ENCODE data around the gene CROCC. TPM values are rescaled to one million over a fixed set of nuclear protein-coding genes. Genes with fewer than 3 reads are reported as not detected.
"Not testable (repeated sequence)": the region's sequence is repeated elsewhere in the genome, so short reads cannot be mapped to it uniquely, and the experiment has no call there.

Gene CROCC, protein sequence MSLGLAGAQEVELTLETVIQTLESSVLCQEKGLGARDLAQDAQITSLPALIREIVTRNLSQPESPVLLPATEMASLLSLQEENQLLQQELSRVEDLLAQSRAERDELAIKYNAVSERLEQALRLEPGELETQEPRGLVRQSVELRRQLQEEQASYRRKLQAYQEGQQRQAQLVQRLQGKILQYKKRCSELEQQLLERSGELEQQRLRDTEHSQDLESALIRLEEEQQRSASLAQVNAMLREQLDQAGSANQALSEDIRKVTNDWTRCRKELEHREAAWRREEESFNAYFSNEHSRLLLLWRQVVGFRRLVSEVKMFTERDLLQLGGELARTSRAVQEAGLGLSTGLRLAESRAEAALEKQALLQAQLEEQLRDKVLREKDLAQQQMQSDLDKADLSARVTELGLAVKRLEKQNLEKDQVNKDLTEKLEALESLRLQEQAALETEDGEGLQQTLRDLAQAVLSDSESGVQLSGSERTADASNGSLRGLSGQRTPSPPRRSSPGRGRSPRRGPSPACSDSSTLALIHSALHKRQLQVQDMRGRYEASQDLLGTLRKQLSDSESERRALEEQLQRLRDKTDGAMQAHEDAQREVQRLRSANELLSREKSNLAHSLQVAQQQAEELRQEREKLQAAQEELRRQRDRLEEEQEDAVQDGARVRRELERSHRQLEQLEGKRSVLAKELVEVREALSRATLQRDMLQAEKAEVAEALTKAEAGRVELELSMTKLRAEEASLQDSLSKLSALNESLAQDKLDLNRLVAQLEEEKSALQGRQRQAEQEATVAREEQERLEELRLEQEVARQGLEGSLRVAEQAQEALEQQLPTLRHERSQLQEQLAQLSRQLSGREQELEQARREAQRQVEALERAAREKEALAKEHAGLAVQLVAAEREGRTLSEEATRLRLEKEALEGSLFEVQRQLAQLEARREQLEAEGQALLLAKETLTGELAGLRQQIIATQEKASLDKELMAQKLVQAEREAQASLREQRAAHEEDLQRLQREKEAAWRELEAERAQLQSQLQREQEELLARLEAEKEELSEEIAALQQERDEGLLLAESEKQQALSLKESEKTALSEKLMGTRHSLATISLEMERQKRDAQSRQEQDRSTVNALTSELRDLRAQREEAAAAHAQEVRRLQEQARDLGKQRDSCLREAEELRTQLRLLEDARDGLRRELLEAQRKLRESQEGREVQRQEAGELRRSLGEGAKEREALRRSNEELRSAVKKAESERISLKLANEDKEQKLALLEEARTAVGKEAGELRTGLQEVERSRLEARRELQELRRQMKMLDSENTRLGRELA (N-terminal part only)
- total RNA-seq = 10 to 100 TPM; 27.7 to 28.5 TPM

DNA sequence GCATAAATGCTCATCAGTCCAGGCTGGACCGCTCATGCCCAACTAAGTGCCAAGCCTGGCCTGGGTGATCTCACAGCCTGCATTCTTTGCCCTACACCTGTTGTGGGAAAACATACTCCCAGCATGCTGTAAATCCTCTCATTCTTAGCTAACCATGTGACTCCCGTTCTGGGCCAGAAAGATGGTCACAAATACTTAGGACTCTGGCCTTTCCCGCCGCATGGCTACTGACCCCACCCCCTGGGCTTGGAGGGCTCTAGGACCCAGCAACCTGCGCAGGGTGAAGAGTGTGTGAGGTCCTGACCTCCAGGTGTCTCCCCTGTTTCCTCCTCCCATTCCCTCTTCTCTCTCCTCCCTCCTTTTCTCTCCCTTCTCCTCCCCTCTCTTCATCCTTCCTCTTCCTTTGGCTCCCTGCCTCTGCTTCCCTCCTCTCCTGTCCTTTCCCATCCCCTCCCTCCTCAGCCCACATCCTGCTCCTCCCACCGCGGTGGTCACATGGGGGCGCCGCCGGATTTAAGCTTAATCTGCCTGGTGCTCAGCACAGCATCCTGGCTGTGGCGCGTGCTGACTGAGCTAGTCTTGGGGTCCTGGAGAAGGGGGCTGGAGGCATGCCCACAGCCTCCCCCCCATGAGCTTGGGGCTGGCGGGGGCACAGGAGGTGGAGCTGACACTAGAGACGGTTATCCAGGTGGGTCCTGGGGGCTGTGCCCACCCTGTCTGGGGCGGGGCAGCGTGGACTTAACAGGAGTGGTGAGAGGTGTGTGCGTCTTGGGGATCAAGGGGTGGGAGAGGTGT is at the start of gene CROCC:
Gene CROCC (plus strand): TSS at position 541 of the 795 bp plus-strand sequence. CDS start 88 bp downstream, at position 629.
- Mint-ChIP-seq H3K27me3 (no peaks in the 10 kb centered on the region), H3K27ac (peak within 1 kb of the TSS; percentile 84)
- CTCF ChIA-PET = interaction anchor here (0.6 to 1.0 kb wide), 2 partner anchors 16 to 40 kb away, joined by 3 to 4 read pairs; no protein-coding TSS in a partner anchor

DNA sequence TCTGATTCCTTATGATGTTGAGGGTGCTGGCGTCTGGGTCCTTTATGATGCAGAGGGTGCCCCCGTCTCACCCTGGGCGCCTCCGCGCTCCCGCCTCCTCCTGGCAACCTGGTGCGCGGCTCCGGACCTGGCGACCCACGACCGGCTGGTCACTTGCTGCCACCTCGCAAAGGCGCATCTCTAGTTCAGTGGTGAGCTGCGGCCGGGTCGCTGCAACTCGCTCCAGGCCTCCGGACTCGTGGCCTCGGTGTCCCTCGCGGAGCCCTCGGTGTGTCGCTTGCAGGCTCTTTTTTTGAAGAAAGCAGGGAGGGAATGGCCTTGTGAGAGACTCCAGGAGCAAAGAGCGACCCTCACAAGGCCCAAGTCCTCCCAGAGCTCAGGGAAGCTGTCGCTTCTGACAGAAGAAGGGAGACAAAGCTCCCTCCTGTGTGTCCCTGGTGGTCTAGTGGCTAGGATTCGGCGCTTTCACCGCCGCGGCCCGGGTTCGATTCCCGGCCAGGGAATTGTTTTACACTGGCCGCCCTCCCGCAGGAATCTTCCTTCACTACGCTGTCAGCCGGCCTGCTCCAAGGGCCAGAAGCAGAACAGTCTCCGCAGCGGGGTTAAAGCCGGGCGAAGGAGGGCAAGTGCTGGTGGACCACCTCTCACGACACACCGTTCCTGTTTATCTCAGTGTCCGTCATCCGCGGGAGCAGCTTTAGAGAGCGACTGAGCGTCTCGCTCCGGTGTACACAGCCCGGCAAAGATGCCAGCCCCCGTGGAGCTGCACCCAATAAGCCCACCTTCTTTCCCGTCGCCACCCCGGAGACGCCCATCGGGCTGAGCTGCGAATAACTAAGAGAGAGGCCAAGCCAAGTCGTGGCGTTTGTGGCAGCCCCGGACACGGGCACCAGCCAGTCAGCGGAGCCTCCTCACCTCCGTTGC is 49.3 kb upstream of the CROCC start:
- H3K4me1 Mint-ChIP-seq (ENCODE audit: low read depth); H3K27ac Mint-ChIP-seq; intact Hi-C loops (cut with micrococcal nuclease); CTCF ChIA-PET; H3K36me3 Mint-ChIP-seq (ENCODE audit: low read depth); POLR2A ChIA-PET; H3K9me3 Mint-ChIP-seq: not testable (repeated sequence)
- Mint-ChIP-seq H3K4me3 (peak overlapping the region; percentile 57), H3K27me3 (peaks cover 16% of the 10 kb centered on the region)
- ATAC-seq = peak; percentile 87
- DNase-seq = peak; percentile 61

More for the DNA sequence above, at the start of gene CROCC:
- peaks cover 1% of the 10 kb centered on the region for H3K36me3 Mint-ChIP-seq (ENCODE audit: low read depth)
- H3K4me1 Mint-ChIP-seq (ENCODE audit: low read depth) = peaks cover 19% of the 10 kb centered on the region
- H3K9me3 Mint-ChIP-seq = no peaks in the 10 kb centered on the region
- intact Hi-C loops (cut with micrococcal nuclease) = no loop called here
- DNase-seq (peak; percentile 79), ATAC-seq (peak; percentile 87)
- peak within 1 kb of the TSS; percentile 83 for H3K4me3 Mint-ChIP-seq
- TF ChIP-seq, protein P1, sequence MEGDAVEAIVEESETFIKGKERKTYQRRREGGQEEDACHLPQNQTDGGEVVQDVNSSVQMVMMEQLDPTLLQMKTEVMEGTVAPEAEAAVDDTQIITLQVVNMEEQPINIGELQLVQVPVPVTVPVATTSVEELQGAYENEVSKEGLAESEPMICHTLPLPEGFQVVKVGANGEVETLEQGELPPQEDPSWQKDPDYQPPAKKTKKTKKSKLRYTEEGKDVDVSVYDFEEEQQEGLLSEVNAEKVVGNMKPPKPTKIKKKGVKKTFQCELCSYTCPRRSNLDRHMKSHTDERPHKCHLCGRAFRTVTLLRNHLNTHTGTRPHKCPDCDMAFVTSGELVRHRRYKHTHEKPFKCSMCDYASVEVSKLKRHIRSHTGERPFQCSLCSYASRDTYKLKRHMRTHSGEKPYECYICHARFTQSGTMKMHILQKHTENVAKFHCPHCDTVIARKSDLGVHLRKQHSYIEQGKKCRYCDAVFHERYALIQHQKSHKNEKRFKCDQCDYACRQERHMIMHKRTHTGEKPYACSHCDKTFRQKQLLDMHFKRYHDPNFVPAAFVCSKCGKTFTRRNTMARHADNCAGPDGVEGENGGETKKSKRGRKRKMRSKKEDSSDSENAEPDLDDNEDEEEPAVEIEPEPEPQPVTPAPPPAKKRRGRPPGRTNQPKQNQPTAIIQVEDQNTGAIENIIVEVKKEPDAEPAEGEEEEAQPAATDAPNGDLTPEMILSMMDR (IDR thresholded peaks at IDR 0.05) = no peak
- POLR2A ChIA-PET = interaction anchor here (0.6 to 2.2 kb wide), 2 partner anchors 16 to 25 kb away, joined by 3 to 9 read pairs; partner anchors contain the start of gene RNU1-2

DNA sequence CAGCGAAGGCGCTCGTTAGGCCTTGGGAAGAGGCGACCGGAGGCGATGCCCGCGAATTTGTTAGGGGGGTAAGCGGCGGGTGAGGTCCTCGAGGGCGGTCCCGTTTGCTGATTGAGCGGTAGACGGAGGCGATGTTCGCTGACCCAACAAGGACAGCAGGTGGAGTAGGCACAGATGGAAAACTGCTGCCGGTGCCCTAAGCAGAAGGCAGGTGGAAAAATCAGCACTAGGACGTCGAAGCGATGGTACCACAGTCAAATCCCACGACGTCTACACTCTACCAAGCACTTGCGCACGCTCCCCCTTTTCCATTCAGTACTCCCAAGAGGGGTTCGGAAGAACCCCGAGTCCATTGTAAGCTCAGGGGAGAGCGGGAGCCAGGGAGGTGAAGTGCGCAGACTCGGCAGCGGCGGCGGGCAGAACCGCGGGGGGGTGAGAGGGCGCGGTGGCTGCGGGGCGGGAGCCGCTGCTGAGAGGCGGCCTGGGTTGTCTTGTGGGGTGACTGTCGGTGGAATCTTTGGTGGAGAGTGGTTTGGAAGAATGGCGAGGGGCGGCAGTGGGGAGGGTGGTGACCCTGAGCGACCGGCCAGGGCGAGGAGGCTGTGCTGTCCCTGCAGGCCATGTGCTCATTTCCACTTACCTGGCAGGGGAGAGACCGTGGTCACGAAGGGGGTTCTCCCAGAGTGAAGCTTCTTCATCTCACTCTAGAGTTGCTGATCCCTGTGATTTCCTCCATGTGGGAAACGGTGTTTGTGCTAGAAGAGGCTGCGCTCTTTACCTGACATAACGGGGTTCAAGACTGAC is 48.5 kb upstream of the CROCC start:
- H3K4me3 Mint-ChIP-seq = peak overlapping the region; percentile 57

DNA sequence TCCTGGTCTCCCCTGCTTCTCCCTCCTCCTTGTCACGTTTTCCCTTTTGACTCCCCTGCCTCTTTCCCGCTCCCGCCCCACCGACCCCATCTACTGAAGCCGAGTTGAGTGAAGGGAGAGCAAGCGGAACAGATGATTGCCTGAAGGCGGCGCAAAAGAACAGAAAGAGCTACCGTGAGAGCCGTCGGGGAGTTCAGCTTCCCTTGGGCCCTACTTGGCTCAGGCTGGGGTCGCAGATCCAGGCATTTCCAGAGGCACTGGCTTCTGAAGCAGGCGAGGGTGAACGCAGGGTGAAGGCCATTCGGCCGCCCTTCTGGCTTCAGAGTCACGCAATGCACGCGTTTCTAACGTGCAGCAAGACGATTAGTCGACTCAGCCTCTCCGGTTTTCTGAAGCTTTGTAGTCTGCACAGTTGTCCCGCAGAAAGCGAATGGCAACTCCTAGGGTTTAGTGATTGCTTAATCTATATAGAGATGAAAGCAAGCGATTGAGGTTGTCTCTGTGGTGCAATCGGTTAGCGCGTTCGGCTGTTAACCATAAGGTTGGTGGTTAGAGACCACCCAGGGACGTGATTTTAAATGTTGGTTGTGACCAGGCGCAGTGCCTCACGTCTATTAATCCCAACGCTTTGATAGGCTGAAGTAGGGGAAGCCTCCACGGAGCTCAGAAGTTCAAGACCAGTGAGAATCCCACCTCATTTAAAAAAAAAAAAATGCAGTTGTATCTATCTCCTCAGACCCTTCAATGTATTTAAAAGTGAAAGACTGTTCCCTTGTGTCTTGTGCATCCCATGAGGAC is 46.6 kb upstream of the CROCC start:
- H3K4me3 Mint-ChIP-seq; DNase-seq; CTCF ChIA-PET; H3K4me1 Mint-ChIP-seq (ENCODE audit: low read depth); POLR2A ChIA-PET; intact Hi-C loops (cut with micrococcal nuclease); H3K36me3 Mint-ChIP-seq (ENCODE audit: low read depth); H3K27ac Mint-ChIP-seq; ATAC-seq; H3K9me3 Mint-ChIP-seq: not testable (repeated sequence)
- peaks cover 25% of the 10 kb centered on the region for H3K27me3 Mint-ChIP-seq

More for the DNA sequence above, 48.5 kb upstream of the CROCC start:
- H3K9me3 Mint-ChIP-seq; H3K4me1 Mint-ChIP-seq (ENCODE audit: low read depth); CTCF ChIA-PET; intact Hi-C loops (cut with micrococcal nuclease); ATAC-seq; H3K27ac Mint-ChIP-seq; H3K36me3 Mint-ChIP-seq (ENCODE audit: low read depth): not testable (repeated sequence)
- POLR2A ChIA-PET = interaction anchor here (1.1 kb wide), 1 partner anchor 265 kb away, joined by 3 read pairs; no protein-coding TSS in a partner anchor
- peak; percentile 29 for DNase-seq
- peaks cover 16% of the 10 kb centered on the region for H3K27me3 Mint-ChIP-seq

DNA sequence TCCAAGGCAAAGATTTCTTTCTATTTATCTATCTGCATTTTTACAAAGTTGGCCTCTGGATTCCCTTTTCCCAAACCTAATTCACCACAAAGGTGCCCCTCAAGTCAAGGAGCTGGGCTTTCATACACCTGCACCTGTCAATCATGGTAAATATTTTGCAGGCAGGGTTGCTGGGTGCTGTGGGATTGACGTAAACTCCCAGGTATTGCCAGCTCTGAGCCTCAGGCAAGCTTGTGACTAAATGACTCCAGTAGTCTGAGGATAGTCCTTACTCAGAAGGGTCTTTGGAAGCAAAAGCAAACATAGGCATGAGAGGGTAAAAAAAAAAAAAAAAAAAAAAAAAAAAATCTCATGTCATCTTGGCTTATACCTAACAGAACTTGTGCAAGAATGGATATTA is 40.0 kb upstream of the CROCC start:
- CTCF ChIA-PET = interaction anchor here (1.2 kb wide), 1 partner anchor 40 kb away, joined by 3 read pairs; the partner anchor contains the start of gene CROCC
- H3K4me1 Mint-ChIP-seq (ENCODE audit: low read depth); H3K36me3 Mint-ChIP-seq (ENCODE audit: low read depth); H3K4me3 Mint-ChIP-seq; POLR2A ChIA-PET; DNase-seq; H3K9me3 Mint-ChIP-seq; ATAC-seq; intact Hi-C loops (cut with micrococcal nuclease); H3K27ac Mint-ChIP-seq: not testable (repeated sequence)
- peaks cover 22% of the 10 kb centered on the region for H3K27me3 Mint-ChIP-seq
